H9 (cell line): Measurements from ENCODE around the gene PRSS38. TPM values are rescaled to one million over a fixed set of nuclear protein-coding genes. Genes with fewer than 3 reads are reported as not detected.

ENCODE experiments used
- DNase-seq: peaks from one replicate; pipeline ENCODE4 v3.0.0-alpha.2; 2017
- H2AFZ ChIP-seq: one replicate; pipeline ENCODE4 v1.6.1; 2013; ENCODE audit warnings: mild to moderate bottlenecking, low read length, control low read depth, moderate library complexity
- H2AK5ac ChIP-seq: 2 replicates; pipeline ENCODE4 v1.6.1; 2013; ENCODE audit warnings: low read length, control low read depth, mixed read lengths; ENCODE audit not compliant: insufficient read length
- H2BK120ac ChIP-seq: one replicate; pipeline ENCODE4 v1.6.1; 2013; ENCODE audit warnings: low read depth, mild to moderate bottlenecking, low read length, control low read depth, inconsistent platforms; ENCODE audit not compliant: poor library complexity, severe bottlenecking
- H2BK12ac ChIP-seq: 2 replicates; pipeline ENCODE4 v1.6.1; 2013; ENCODE audit warnings: low read length, control low read depth, mixed read lengths, low read depth; ENCODE audit not compliant: insufficient read length
- H2BK15ac ChIP-seq: 2 replicates; pipeline ENCODE4 v1.6.1; 2013; ENCODE audit warnings: low read depth, low read length, control low read depth
- H2BK20ac ChIP-seq: one replicate; pipeline ENCODE4 v1.6.1; 2013; ENCODE audit warnings: low read depth, mild to moderate bottlenecking, low read length, control low read depth, inconsistent platforms; ENCODE audit not compliant: poor library complexity, severe bottlenecking
- H2BK5ac ChIP-seq: 2 replicates; pipeline ENCODE4 v1.6.1; 2013; ENCODE audit warnings: low read length, control low read depth, mixed read lengths; ENCODE audit not compliant: insufficient read length
- H3K14ac ChIP-seq: 2 replicates; pipeline ENCODE4 v1.6.1; 2013; ENCODE audit warnings: low read length, control low read depth; ENCODE audit not compliant: insufficient read depth
- H3K18ac ChIP-seq: 2 replicates; pipeline ENCODE4 v1.6.1; 2013; ENCODE audit warnings: low read depth, mild to moderate bottlenecking, mixed read lengths, low read length, control low read depth; ENCODE audit not compliant: insufficient read length
- H3K23ac ChIP-seq: 2 replicates; pipeline ENCODE4 v1.6.1; 2013; ENCODE audit warnings: low read length, control low read depth, mixed read lengths, low read depth; ENCODE audit not compliant: insufficient read length
- H3K23me2 ChIP-seq: 2 replicates; pipeline ENCODE4 v1.6.1; 2013; ENCODE audit warnings: low read depth, mild to moderate bottlenecking, mixed read lengths, low read length, control low read depth; ENCODE audit not compliant: insufficient read length, poor library complexity, severe bottlenecking
- H3K27ac ChIP-seq: 2 replicates; pipeline ENCODE4 v1.5.1; 2013; ENCODE audit warnings: low read length, control low read depth, mixed read lengths, low read depth; ENCODE audit not compliant: insufficient read length
- H3K27me3 ChIP-seq: 2 replicates; pipeline ENCODE4 v1.6.1; 2013; ENCODE audit warnings: low read length, control low read depth, inconsistent platforms; ENCODE audit not compliant: insufficient read depth
- H3K4ac ChIP-seq: 2 replicates; pipeline ENCODE4 v1.6.1; 2013; ENCODE audit warnings: low read depth, mild to moderate bottlenecking, control low read depth, inconsistent platforms, low read length, moderate library complexity
- H3K4me1 ChIP-seq: 2 replicates; pipeline ENCODE4 v1.6.1; 2013; ENCODE audit warnings: low read length, control low read depth, inconsistent platforms; ENCODE audit not compliant: insufficient read depth
- H3K4me2 ChIP-seq: 2 replicates; pipeline ENCODE4 v1.6.1; 2013; ENCODE audit warnings: low read length, control low read depth, mixed read lengths; ENCODE audit not compliant: insufficient read length, insufficient read depth
- H3K56ac ChIP-seq: 2 replicates; pipeline ENCODE4 v1.6.1; 2013; ENCODE audit warnings: low read depth, mild to moderate bottlenecking, mixed read lengths, low read length, control low read depth; ENCODE audit not compliant: insufficient read length
- H3K79me1 ChIP-seq: 2 replicates; pipeline ENCODE4 v1.6.1; 2013; ENCODE audit warnings: low read depth, mild to moderate bottlenecking, moderate library complexity, low read length, control low read depth, inconsistent platforms; ENCODE audit not compliant: insufficient read depth, poor library complexity, severe bottlenecking
- H3K79me2 ChIP-seq: 2 replicates; pipeline ENCODE4 v1.6.1; 2013; ENCODE audit warnings: low read length, control low read depth, inconsistent platforms; ENCODE audit not compliant: insufficient read depth
- H3K9ac ChIP-seq: 2 replicates; pipeline ENCODE4 v1.6.1; 2013; ENCODE audit warnings: low read length, control low read depth, mixed read lengths; ENCODE audit not compliant: insufficient read length; ENCODE audit errors: extremely low read depth
- H3K9me3 ChIP-seq: one replicate; pipeline ENCODE4 v1.6.1; 2013; ENCODE audit warnings: low read depth, low read length, inconsistent platforms; ENCODE audit not compliant: control insufficient read depth
- H3T11ph ChIP-seq: one replicate; pipeline ENCODE4 v1.6.1; 2013; ENCODE audit warnings: mild to moderate bottlenecking, low read length, control low read depth, inconsistent platforms
- H4K20me1 ChIP-seq: one replicate; pipeline ENCODE4 v1.6.1; 2013; ENCODE audit not compliant: control insufficient read depth, insufficient read length, insufficient read depth
- H4K5ac ChIP-seq: 2 replicates; pipeline ENCODE4 v1.6.1; 2013; ENCODE audit warnings: low read depth, mild to moderate bottlenecking, mixed read lengths, low read length, control low read depth; ENCODE audit not compliant: insufficient read length
- H4K8ac ChIP-seq: replicated peaks from 2 replicates; pipeline ENCODE4 v1.6.1; 2013; ENCODE audit warnings: low read length, control low read depth, mixed read lengths, low read depth; ENCODE audit not compliant: insufficient read length
- H4K91ac ChIP-seq: 2 replicates; pipeline ENCODE4 v1.6.1; 2013; ENCODE audit warnings: low read depth, mild to moderate bottlenecking, moderate library complexity, mixed read lengths, low read length, control low read depth; ENCODE audit not compliant: insufficient read length
- H3K27ac Mint-ChIP-seq, 3 experiments: 2 replicates in 2 of 3; 3 replicates in 1 of 3; pipeline ENCODE4 v1.8.0; 2020 to 2021; ENCODE audit warnings: mixed read lengths in 3 of 3, mild to moderate bottlenecking in 1 of 3, moderate library complexity in 1 of 3
- H3K27me3 Mint-ChIP-seq: 2 replicates; pipeline ENCODE4 v1.8.0; 2021; ENCODE audit warnings: low read depth, mild to moderate bottlenecking, moderate library complexity, mixed read lengths
- H3K36me3 Mint-ChIP-seq, 3 experiments: 2 replicates in 2 of 3; 3 replicates in 1 of 3; pipeline ENCODE4 v1.8.0; 2020 to 2021; ENCODE audit warnings: low read depth in 3 of 3, mixed read lengths in 3 of 3; ENCODE audit not compliant: insufficient read depth in 1 of 3
- H3K4me1 Mint-ChIP-seq, 2 experiments: 2 replicates each; pipeline ENCODE4 v1.8.0; 2020; ENCODE audit warnings: mixed read lengths in 2 of 2
- H3K4me3 Mint-ChIP-seq, 2 experiments: 2 replicates in 1 of 2; 3 replicates in 1 of 2; pipeline ENCODE4 v1.8.0; 2020 to 2021; ENCODE audit warnings: mild to moderate bottlenecking in 2 of 2, mixed read lengths in 2 of 2, moderate library complexity in 1 of 2
- H3K9me3 Mint-ChIP-seq, 2 experiments: 2 replicates in 1 of 2; 3 replicates in 1 of 2; pipeline ENCODE4 v1.8.0; 2020; ENCODE audit warnings: mild to moderate bottlenecking in 2 of 2, mixed read lengths in 2 of 2, moderate library complexity in 1 of 2
- CTCF ChIP-seq: fragments of 200-600 bp; sonication (generic); conservative IDR thresholded peaks from 3 replicates; pipeline ENCODE4 v1.8.0; 2021; ENCODE audit warnings: antibody characterized with exemption, mild to moderate bottlenecking
- WGBS: extraction: QIAGEN DNeasy Blood & Tissue Kit; methylation state at CpG from one replicate; pipeline ENCODE4 v1.1.7; 2013; ENCODE audit warnings: missing lambda C conversion rate, low lambda C conversion rate, mixed read lengths; ENCODE audit not compliant: insufficient read length; ENCODE audit errors: extremely low coverage; 5-methylcytosine and 5-hydroxymethylcytosine counted together
- total RNA-seq: library from RNA; stranded (reverse); gene quantifications from 2 replicates; pipeline ENCODE4 v1.2.1, GENCODE V29; 2021

Gene PRSS38
- total RNA-seq, 1 experiment from 2014 or later, result not detected

- H3K9me3 Mint-ChIP-seq, result peaks cover 8 to 17% of the 10 kb centered on the region in 2 experiments; a peak in 4 of 5 replicates
- Histone ChIP-seq H3K9me3 (no peaks in the 10 kb centered on the region), H2BK15ac (no peak overlapping the region), H3K23me2 (no peaks in the 10 kb centered on the region), H3K27ac (no peak overlapping the region), H2BK12ac (no peak overlapping the region), H4K8ac (no peak overlapping the region), H3K14ac (no peak overlapping the region), H2BK5ac (no peak overlapping the region), H3K56ac (no peak overlapping the region), H2AFZ (no peak overlapping the region), H3K4ac (no peak overlapping the region), H3K18ac (no peak overlapping the region), H3K79me2 (no peaks in the 10 kb centered on the region), H3K23ac (no peak overlapping the region), H4K20me1 (no peaks in the 10 kb centered on the region), H4K91ac (no peak overlapping the region), H2BK20ac (no peak overlapping the region), H2AK5ac (no peak overlapping the region), H3K4me2 (no peak overlapping the region), H3K9ac (no peak overlapping the region), H3T11ph (no peak overlapping the region), H3K79me1 (no peaks in the 10 kb centered on the region), H3K27me3 (no peaks in the 10 kb centered on the region), H2BK120ac (no peak overlapping the region), H4K5ac (no peak overlapping the region), H3K4me1 (no peaks in the 10 kb centered on the region)
- whole genome bisulfite sequencing, result no CpG with 5 or more reads among the region's 5 CpGs
- peaks cover 0 to 4% (median 0%) of the 10 kb centered on the region in 3 experiments; a peak in 1 of 7 replicates for H3K36me3 Mint-ChIP-seq
- H3K4me1 Mint-ChIP-seq, result 0 out of 4 replicates have a peak, but pooled peaks cover 0 to 3% of the 10 kb centered on the region in 2 experiments
- H3K4me3 Mint-ChIP-seq, result no peak overlapping the region
- no peak for DNase-seq
- no peak overlapping the region for H3K27ac Mint-ChIP-seq
- peaks cover 34% of the 10 kb centered on the region for H3K27me3 Mint-ChIP-seq
- TF ChIP-seq CTCF, result no peak
These were observed 54.4 kb downstream of the PRSS38 start for GRCh38 chr1:227869851-227870305.
